Testis (tissue), 2 donors: ENCODE measurements around the gene GABARAP.

Experiments used
- POLR2A ChIP-seq: fragments of 450-650 bp; IDR thresholded peaks from one replicate; pipeline ENCODE4 v1.6.1; 2017; ENCODE audit warnings: antibody characterized with exemption, mild to moderate bottlenecking, moderate library complexity
- TF ChIP-seq, protein P1 (sequence below), 3 experiments: fragments of 450-650 bp in 2 of 3; fragments of 200-600 bp in 1 of 3; sonication (generic) in 1 of 3; IDR thresholded peaks; one replicate each; pipeline ENCODE4 v1.5.1; 2016 to 2019; ENCODE audit warnings: antibody characterized with exemption in 3 of 3, mild to moderate bottlenecking in 2 of 3, moderate library complexity in 1 of 3

DNA sequence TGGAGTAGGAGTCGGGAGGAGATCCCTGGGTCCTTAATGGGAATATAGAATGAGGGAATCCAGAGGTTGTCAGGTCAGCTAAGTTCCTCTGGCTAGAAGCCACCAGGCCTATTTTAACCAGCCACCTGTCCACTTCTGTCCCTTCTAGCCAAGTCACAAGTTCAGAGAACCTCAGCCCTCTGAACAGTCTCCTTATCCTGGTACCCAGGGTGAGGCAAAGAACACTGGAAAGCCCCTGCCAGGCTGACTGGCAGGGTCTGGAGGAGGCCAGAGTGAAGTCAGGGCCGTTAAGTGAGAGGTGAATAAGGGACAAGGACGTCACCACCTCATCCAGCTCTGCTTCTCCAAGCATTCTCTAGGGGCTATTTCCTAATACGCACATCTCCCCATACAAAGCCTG lies 6.5 kb upstream of the GABARAP start:
- TF ChIP-seq, protein P1, sequence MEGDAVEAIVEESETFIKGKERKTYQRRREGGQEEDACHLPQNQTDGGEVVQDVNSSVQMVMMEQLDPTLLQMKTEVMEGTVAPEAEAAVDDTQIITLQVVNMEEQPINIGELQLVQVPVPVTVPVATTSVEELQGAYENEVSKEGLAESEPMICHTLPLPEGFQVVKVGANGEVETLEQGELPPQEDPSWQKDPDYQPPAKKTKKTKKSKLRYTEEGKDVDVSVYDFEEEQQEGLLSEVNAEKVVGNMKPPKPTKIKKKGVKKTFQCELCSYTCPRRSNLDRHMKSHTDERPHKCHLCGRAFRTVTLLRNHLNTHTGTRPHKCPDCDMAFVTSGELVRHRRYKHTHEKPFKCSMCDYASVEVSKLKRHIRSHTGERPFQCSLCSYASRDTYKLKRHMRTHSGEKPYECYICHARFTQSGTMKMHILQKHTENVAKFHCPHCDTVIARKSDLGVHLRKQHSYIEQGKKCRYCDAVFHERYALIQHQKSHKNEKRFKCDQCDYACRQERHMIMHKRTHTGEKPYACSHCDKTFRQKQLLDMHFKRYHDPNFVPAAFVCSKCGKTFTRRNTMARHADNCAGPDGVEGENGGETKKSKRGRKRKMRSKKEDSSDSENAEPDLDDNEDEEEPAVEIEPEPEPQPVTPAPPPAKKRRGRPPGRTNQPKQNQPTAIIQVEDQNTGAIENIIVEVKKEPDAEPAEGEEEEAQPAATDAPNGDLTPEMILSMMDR (IDR thresholded peaks at IDR 0.05): no peak
- TF ChIP-seq POLR2A: no peak
